Stomach (tissue), 9 donors: ENCODE results near the gene PPP1R10. TPM values are rescaled to one million over a fixed set of nuclear protein-coding genes. Genes with fewer than 3 reads are reported as not detected.

Experiments used
- DNase-seq, 2 donors: peaks; one replicate each; pipeline versions ENCODE4 v3.0.0 to v3.0.0-alpha.2; 2013 to 2019
- H3K27ac ChIP-seq, 5 donors: fragments of 200-600 bp in 4 of 5; sonication (generic) in 4 of 5; one replicate each; pipeline ENCODE4 v1.5.1; 2013 to 2019; ENCODE audit warnings: mild to moderate bottlenecking in 1 of 5, moderate library complexity in 1 of 5
- H3K27me3 ChIP-seq, 3 donors: fragments of 200-600 bp; sonication (generic); one replicate each; pipeline ENCODE4 v1.5.1; 2017 to 2019; ENCODE audit warnings: mixed run types in 1 of 3
- H3K36me3 ChIP-seq, 4 donors: fragments of 200-600 bp; sonication (generic); 1 replicate in 3 of 4; 2 replicates in 1 of 4; pipeline ENCODE4 v1.5.1; 2016 to 2019
- H3K4me1 ChIP-seq, 4 donors: fragments of 200-600 bp; sonication (generic); one replicate each; pipeline ENCODE4 v1.5.1; 2016 to 2019
- H3K4me3 ChIP-seq, 4 donors: fragments of 200-600 bp; sonication (generic) in 3 of 4; one replicate each; pipeline ENCODE4 v1.5.1; 2016 to 2019; ENCODE audit warnings: mild to moderate bottlenecking in 1 of 4
- H3K9me3 ChIP-seq, 4 donors: fragments of 200-600 bp; sonication (generic); one replicate each; pipeline ENCODE4 v1.5.1; 2016 to 2019
- CTCF ChIP-seq, 7 experiments: fragments of 450-650 bp in 4 of 7; fragments of 200-600 bp in 3 of 7; sonication (generic) in 3 of 7; IDR thresholded peaks; one replicate each; pipeline ENCODE4 v1.5.1; 2016 to 2019; ENCODE audit warnings: antibody characterized with exemption in 7 of 7, control low read depth in 2 of 7, mild to moderate bottlenecking in 1 of 7
- EP300 ChIP-seq: sonication (generic); formaldehyde crosslinking; IDR thresholded peaks from one replicate; pipeline ENCODE4 v1.6.1; 2017; ENCODE audit warnings: antibody characterized with exemption
- POLR2A ChIP-seq, 4 donors: fragments of 450-650 bp; IDR thresholded peaks; one replicate each; pipeline ENCODE4 v1.6.1; 2016; ENCODE audit warnings: antibody characterized with exemption in 4 of 4, control low read depth in 2 of 4, mild to moderate bottlenecking in 1 of 4, moderate library complexity in 1 of 4
- POLR2AphosphoS5 ChIP-seq, 3 donors: sonication (generic); formaldehyde crosslinking; IDR thresholded peaks; one replicate each; pipeline ENCODE4 v1.6.1; 2016; ENCODE audit warnings: antibody characterized with exemption in 3 of 3
- WGBS, 5 donors: extraction: QIAGEN DNeasy Blood & Tissue Kit in 3 of 5; methylation state at CpG; one replicate each; pipeline versions ENCODE4 v1.1.5 to v1.1.7; 2013 to 2018; 5-methylcytosine and 5-hydroxymethylcytosine counted together
- intact Hi-C: fragments of 100-400 bp; cut with DNase I; formaldehyde crosslinking; loops from one replicate; pipeline ENCODE4 v1.15.1; 2023; ENCODE audit warnings: low total_unique reads
- polyA plus RNA-seq, 3 donors: library from polyadenylated mRNA; stranded (reverse); fragments of 200-250 nt; gene quantifications; one replicate each; pipeline ENCODE4 v1.2.3, GENCODE V29; 2013
- total RNA-seq, 5 donors: library from RNA; depleted of rRNA; stranded (reverse); fragments of >200 nt; gene quantifications; one replicate each; pipeline versions ENCODE4 v1.1.0 to v1.2.3, GENCODE V29; 2014 to 2016
- donor health status: healthy with polysubstance abuse.
- donor health status: Bipolar disorder and iron deficiency.
- donor health status: healthy.

Gene PPP1R10
- total and polyA plus RNA-seq, 8 donors: 9.9 to 164 (median 34.1) TPM

GRCh38 chr6:30635834-30636233 is 18.8 kb upstream of the PPP1R10 start:
- 92 to 98% (median 95%) methylated on average over 3 of the region's 3 CpGs for WGBS, 5 donors
- DNase-seq: no peak
- TF ChIP-seq POLR2AphosphoS5 (IDR thresholded peaks at IDR 0.05) (no peak), POLR2A (IDR thresholded peaks at IDR 0.05) (no peak), EP300 (no peak), CTCF (IDR thresholded peaks at IDR 0.05) (no peak)
- H3K27me3 ChIP-seq: no peaks in the 10 kb centered on the region
- H3K27ac ChIP-seq: no peak overlapping the region
- H3K4me1 ChIP-seq: no peaks in the 10 kb centered on the region
- H3K36me3 ChIP-seq: peaks cover 0 to 69% (median 55%) of the 10 kb centered on the region in 4 donors
- H3K4me3 ChIP-seq: no peak overlapping the region
- no peaks in the 10 kb centered on the region for H3K9me3 ChIP-seq
- intact Hi-C loops: no loop called here

GRCh38 chr6:30626484-30627366 is 9.7 kb upstream of the PPP1R10 start, which contains the start of gene ATAT1:
ATAT1 (plus strand) TSS chr6:30626874.
- H3K4me1 ChIP-seq: peaks cover 8 to 28% (median 19%) of the 10 kb centered on the region in 4 donors
- peaks cover 40 to 82% (median 80%) of the 10 kb centered on the region in 4 donors for H3K36me3 ChIP-seq
- TF ChIP-seq CTCF (IDR thresholded peaks at IDR 0.05) (peak in 5 of 7 experiments; percentile 19 to 47 (median 33)), POLR2AphosphoS5 (IDR thresholded peaks at IDR 0.05) (peak; percentile 66 to 92 (median 79)), POLR2A (IDR thresholded peaks at IDR 0.05) (no peak)
- WGBS, 5 donors: 1 to 3% (median 2%) methylated on average over 34 to 36 of the region's 36 CpGs
- H3K4me3 ChIP-seq: peak within 1 kb of the TSS; percentile 48 to 60 (median 50)
- H3K9me3 ChIP-seq: no peaks in the 10 kb centered on the region
- peak; percentile 93 to 97 for DNase-seq
- peak within 1 kb of the TSS; percentile 86 to 92 (median 90) for H3K27ac ChIP-seq
- no peaks in the 10 kb centered on the region for H3K27me3 ChIP-seq
- intact Hi-C loops: no loop called here

- 90 to 97% (median 95%) methylated on average over 8 of the region's 8 CpGs for WGBS, 5 donors
- Histone ChIP-seq H3K27me3 (no peaks in the 10 kb centered on the region), H3K27ac (peak overlapping the region in 4 of 5 donors; percentile 86 to 91 (median 90)), H3K36me3 (peaks cover 47 to 83% (median 82%) of the 10 kb centered on the region in 4 donors), H3K9me3 (no peaks in the 10 kb centered on the region), H3K4me3 (no peak overlapping the region), H3K4me1 (peaks cover 8 to 36% (median 19%) of the 10 kb centered on the region in 4 donors)
- intact Hi-C loops: no loop called here
- no peak for DNase-seq
- TF ChIP-seq CTCF (IDR thresholded peaks at IDR 0.05) (no peak), EP300 (no peak), POLR2AphosphoS5 (IDR thresholded peaks at IDR 0.05) (no peak), POLR2A (IDR thresholded peaks at IDR 0.05) (no peak)
These were observed 8.5 kb upstream of the PPP1R10 start for GRCh38 chr6:30625511-30625910.

- H3K4me1 ChIP-seq: peaks cover 11 to 36% (median 16%) of the 10 kb centered on the region in 4 donors
- intact Hi-C loops: no loop called here
- H3K9me3 ChIP-seq: no peaks in the 10 kb centered on the region
- no peak for TF ChIP-seq EP300
- no peak for TF ChIP-seq POLR2A (IDR thresholded peaks at IDR 0.05)
- TF ChIP-seq POLR2AphosphoS5 (IDR thresholded peaks at IDR 0.05): no peak
- no peak for TF ChIP-seq CTCF (IDR thresholded peaks at IDR 0.05)
- H3K4me3 ChIP-seq: no peak overlapping the region
- no peak for DNase-seq
- WGBS, 5 donors: 88 to 95% (median 93%) methylated on average over 11 of the region's 11 CpGs
- peaks cover 46 to 65% (median 64%) of the 10 kb centered on the region in 4 donors for H3K36me3 ChIP-seq
- H3K27ac ChIP-seq: peak overlapping the region; percentile 1 to 95 (median 93)
- no peaks in the 10 kb centered on the region for H3K27me3 ChIP-seq
These were observed 2.5 kb upstream of the PPP1R10 start for GRCh38 chr6:30619561-30619960.
